SK-N-SH (cell line): ENCODE data around the gene OR10C1. TPM values are rescaled to one million over a fixed set of nuclear protein-coding genes. Genes with fewer than 3 reads are reported as not detected.

Experiments
- CTCF ChIA-PET: fragments of 300-600, 350-600 bp; formaldehyde crosslinking; extraction: SDS; loops from one replicate; lab custom pipeline; 2021; lab: Yijun Ruan, JAX
- POLR2A ChIA-PET: fragments of 350-600 bp; sonication (Branson Sonifier 250); formaldehyde crosslinking; extraction: SDS; loops from one replicate; lab custom pipeline; 2020; ENCODE audit warnings: antibody characterized with exemption, inconsistent platforms; lab: Yijun Ruan, JAX
- DNase-seq: peaks from one replicate; pipeline ENCODE4 v3.0.0; 2012
- H2AFZ ChIP-seq: fragments of 200-600 bp; sonication (generic); 2 replicates; pipeline ENCODE4 v1.8.1; 2016; ENCODE audit warnings: antibody characterized with exemption, mild to moderate bottlenecking, low read depth
- H3F3A ChIP-seq: fragments of 200-600 bp; sonication (generic); replicated peaks from 2 replicates; pipeline ENCODE3; 2016; ENCODE audit warnings: antibody characterized with exemption, mild to moderate bottlenecking; ENCODE audit not compliant: insufficient read depth
- H3K27ac ChIP-seq, 2 experiments: fragments of 200-500 bp in 1 of 2; fragments of 200-600 bp in 1 of 2; sonication (Bioruptor generic) in 1 of 2; sonication (generic), shearing (Covaris generic) in 1 of 2; 2 replicates each; pipeline versions ENCODE4 v1.5.1 to v1.6.1; 2014 to 2016; ENCODE audit warnings: low read depth in 2 of 2, inconsistent platforms in 1 of 2, low read length in 1 of 2, mild to moderate bottlenecking in 1 of 2, mixed read lengths in 1 of 2
- H3K27me3 ChIP-seq: fragments of 200-600 bp; sonication (generic), shearing (Covaris generic); 2 replicates; pipeline ENCODE4 v1.6.1; 2016; ENCODE audit warnings: mixed run types; ENCODE audit not compliant: insufficient read depth
- H3K36me3 ChIP-seq, 2 experiments: fragments of 200-500 bp in 1 of 2; fragments of 200-600 bp in 1 of 2; sonication (Bioruptor generic) in 1 of 2; sonication (generic) in 1 of 2; replicated peaks in 1 of 2; 2 replicates each; pipeline versions ENCODE3 to v1.5.1; 2014 to 2016; ENCODE audit warnings: low read length in 1 of 2, mild to moderate bottlenecking in 1 of 2; ENCODE audit not compliant: insufficient read depth in 2 of 2, control insufficient read depth in 1 of 2
- H3K4me1 ChIP-seq, 2 experiments: fragments of 200-500 bp in 1 of 2; fragments of 200-600 bp in 1 of 2; sonication (Bioruptor generic) in 1 of 2; sonication (generic), shearing (Covaris generic) in 1 of 2; 2 replicates each; pipeline versions ENCODE4 v1.5.1 to v1.6.1; 2014 to 2016; ENCODE audit warnings: low read depth in 1 of 2, low read length in 1 of 2, mixed run types in 1 of 2; ENCODE audit not compliant: insufficient read depth in 2 of 2, control insufficient read depth in 1 of 2
- H3K4me2 ChIP-seq: fragments of 200-600 bp; sonication (generic), shearing (Covaris generic); 2 replicates; pipeline ENCODE4 v1.6.1; 2017; ENCODE audit warnings: mixed run types
- H3K4me3 ChIP-seq, 2 experiments: fragments of 200-500 bp in 1 of 2; fragments of 200-600 bp in 1 of 2; sonication (Bioruptor generic) in 1 of 2; sonication (generic), shearing (Covaris generic) in 1 of 2; 2 replicates each; pipeline versions ENCODE4 v1.5.1 to v1.8.1; 2014 to 2016; ENCODE audit warnings: low read depth in 2 of 2, inconsistent platforms in 1 of 2, low read length in 1 of 2, mild to moderate bottlenecking in 1 of 2, mixed read lengths in 1 of 2, moderate library complexity in 1 of 2
- H3K79me2 ChIP-seq: fragments of 200-600 bp; sonication (generic); 2 replicates; pipeline ENCODE4 v1.8.1; 2017; ENCODE audit warnings: mild to moderate bottlenecking; ENCODE audit not compliant: insufficient read depth
- H3K9ac ChIP-seq: fragments of 200-600 bp; sonication (generic); 2 replicates; pipeline ENCODE4 v1.6.1; 2017; ENCODE audit warnings: mixed run types
- H3K9me2 ChIP-seq: fragments of 200-600 bp; sonication (generic); 2 replicates; pipeline ENCODE4 v1.6.1; 2017; ENCODE audit warnings: mixed run types
- H3K9me3 ChIP-seq: fragments of 200-600 bp; sonication (generic); 2 replicates; pipeline ENCODE4 v1.6.1; 2017; ENCODE audit warnings: mixed run types, mild to moderate bottlenecking, moderate library complexity
- H4K20me1 ChIP-seq: fragments of 200-600 bp; sonication (generic); 2 replicates; pipeline ENCODE4 v1.6.1; 2017; ENCODE audit warnings: mild to moderate bottlenecking, mixed run types; ENCODE audit not compliant: insufficient read depth
- ELF1 ChIP-seq: IDR thresholded peaks from 2 replicates; pipeline ENCODE4 v1.4.0; 2012
- EP300 ChIP-seq, 2 experiments: IDR thresholded peaks; 2 replicates each; pipeline versions ENCODE4 v1.4.0 to v1.6.1; 2012; ENCODE audit warnings: borderline replicate concordance in 1 of 2, low read depth in 1 of 2, low read length in 1 of 2
- FOXJ3 ChIP-seq: sonication (generic); formaldehyde crosslinking; IDR thresholded peaks from 2 replicates; pipeline ENCODE4 v1.5.1; 2020; ENCODE audit warnings: mild to moderate bottlenecking, missing genetic modification reagents
- GABPA ChIP-seq: IDR thresholded peaks from 2 replicates; pipeline ENCODE4 v1.4.0; 2012; ENCODE audit warnings: low read depth, mild to moderate bottlenecking
- JUND ChIP-seq: IDR thresholded peaks from 2 replicates; pipeline ENCODE4 v1.4.0; 2012
- MEF2A ChIP-seq: IDR thresholded peaks from 2 replicates; pipeline ENCODE4 v1.4.0; 2012; ENCODE audit warnings: low read depth, borderline replicate concordance
- NFIC ChIP-seq: IDR thresholded peaks from 2 replicates; pipeline ENCODE4 v1.4.0; 2012; ENCODE audit warnings: borderline replicate concordance
- POLR2AphosphoS5 ChIP-seq: IDR thresholded peaks from 2 replicates; pipeline ENCODE4 v1.6.1; 2012; ENCODE audit warnings: low read depth, low read length
- RCOR1 ChIP-seq: fragments of 150-350 bp; IDR thresholded peaks from 2 replicates; pipeline ENCODE4 v1.6.1; 2017; ENCODE audit warnings: antibody characterized with exemption, low read length
- RXRA ChIP-seq: IDR thresholded peaks from 2 replicates; pipeline ENCODE4 v1.4.0; 2012; ENCODE audit warnings: low read depth, mild to moderate bottlenecking, borderline replicate concordance
- SMC3 ChIP-seq: IDR thresholded peaks from 2 replicates; pipeline ENCODE4 v1.6.1; 2012; ENCODE audit warnings: low read depth, low read length, improper control_type of control experiment
- YY1 ChIP-seq: IDR thresholded peaks from 2 replicates; pipeline ENCODE4 v1.4.0; 2012; ENCODE audit warnings: low read depth, mild to moderate bottlenecking
- WGBS: methylation state at CpG from one replicate; pipeline ENCODE4 v1.1.6; 2017; ENCODE audit warnings: low lambda C conversion rate; 5-methylcytosine and 5-hydroxymethylcytosine counted together
- polyA plus RNA-seq, 3 experiments: library from polyadenylated mRNA; depleted of rRNA; stranded (reverse); fragments of >200 nt; gene quantifications; 2 replicates each; pipeline ENCODE4 v1.2.3, GENCODE V29; 2012
- TF ChIP-seq, protein P1 (sequence below): IDR thresholded peaks from 2 replicates; pipeline ENCODE4 v1.4.0; 2012; ENCODE audit warnings: low read depth
- TF ChIP-seq, protein P2 (sequence below): fragments of 150-350 bp; IDR thresholded peaks from 2 replicates; pipeline ENCODE4 v1.6.1; 2016; ENCODE audit warnings: mild to moderate bottlenecking, low read depth, low read length
- TF ChIP-seq, protein P3 (sequence below): IDR thresholded peaks from 2 replicates; pipeline ENCODE4; 2012
- TF ChIP-seq, protein P4 (sequence below): IDR thresholded peaks from 2 replicates; pipeline ENCODE4 v1.4.0; 2012; ENCODE audit warnings: low read depth, borderline replicate concordance

Gene OR10C1
- polyA plus RNA-seq, 1 of the 3 experiments (the other 2 are of a cell fraction): not detected

DNA sequence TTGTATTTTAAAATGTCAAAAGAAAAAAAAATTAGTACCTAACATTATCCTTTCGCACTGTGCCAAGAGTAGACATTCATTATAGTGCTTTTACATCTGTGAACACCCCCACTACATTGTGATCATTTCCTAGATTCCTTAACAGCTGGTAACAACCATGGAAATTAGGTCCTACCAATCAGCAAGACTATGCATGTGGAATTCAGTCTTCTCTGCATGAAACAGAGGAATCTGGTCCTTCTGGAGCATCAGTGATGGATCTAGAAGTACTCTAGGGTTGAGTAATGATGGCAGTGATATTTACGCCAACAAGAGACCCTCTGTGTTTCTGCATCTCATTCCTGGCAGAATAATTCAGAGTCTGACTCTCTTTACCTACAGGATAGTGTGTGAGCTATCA, 14.9 kb upstream of the OR10C1 start:
- Histone ChIP-seq H3K9me2 (no peaks in the 10 kb centered on the region), H3K27me3 (peaks cover 28% of the 10 kb centered on the region), H3K9me3 (no peaks in the 10 kb centered on the region), H2AFZ (no peak overlapping the region), H3K27ac (no peak overlapping the region)
- WGBS: 7% methylated on average over 2 of the region's 2 CpGs
- CTCF ChIA-PET: no interaction called here
- TF ChIP-seq SMC3: no peak
- TF ChIP-seq, protein P1, sequence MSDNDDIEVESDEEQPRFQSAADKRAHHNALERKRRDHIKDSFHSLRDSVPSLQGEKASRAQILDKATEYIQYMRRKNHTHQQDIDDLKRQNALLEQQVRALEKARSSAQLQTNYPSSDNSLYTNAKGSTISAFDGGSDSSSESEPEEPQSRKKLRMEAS: no peak
- TF ChIP-seq, all 33 proteins: peak for 0
- H3K9ac ChIP-seq: no peak overlapping the region
- no peaks in the 10 kb centered on the region for H3K4me1 ChIP-seq
- no peak overlapping the region for H3K4me2 ChIP-seq
- no peaks in the 10 kb centered on the region for H4K20me1 ChIP-seq
- POLR2A ChIA-PET: no interaction called here
- no peak overlapping the region for H3K4me3 ChIP-seq
- no peaks in the 10 kb centered on the region for H3K79me2 ChIP-seq
- no peak for DNase-seq
- H3K36me3 ChIP-seq: no peaks in the 10 kb centered on the region
- no peaks in the 10 kb centered on the region for H3F3A ChIP-seq

DNA sequence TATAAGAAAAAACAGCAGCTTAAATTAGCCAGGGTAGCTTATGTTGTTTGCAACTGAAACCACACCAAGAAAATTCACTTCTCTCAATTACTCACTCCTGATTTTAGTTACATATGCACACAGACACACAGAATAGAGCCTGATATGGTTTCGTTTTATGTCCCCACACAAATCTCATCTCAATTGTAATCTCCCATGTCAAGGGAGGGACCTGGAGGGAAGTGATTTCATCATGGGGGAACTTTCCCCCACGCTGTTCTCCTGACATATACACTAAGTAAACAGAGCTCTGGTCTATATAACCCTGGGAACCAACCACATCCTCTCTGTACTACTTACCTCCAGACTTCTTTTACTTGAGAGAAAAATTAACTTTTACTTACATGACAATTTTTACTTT, 14.5 kb upstream of the OR10C1 start:
- ChIA-PET CTCF (no interaction called here), POLR2A (no interaction called here)
- no peak overlapping the region for H3K4me3 ChIP-seq
- no peaks in the 10 kb centered on the region for H3K36me3 ChIP-seq
- DNase-seq: no peak
- no peaks in the 10 kb centered on the region for H4K20me1 ChIP-seq
- no peaks in the 10 kb centered on the region for H3K9me2 ChIP-seq
- no peak overlapping the region for H3K27ac ChIP-seq
- no peak overlapping the region for H2AFZ ChIP-seq
- no peak overlapping the region for H3K9ac ChIP-seq
- H3K4me2 ChIP-seq: no peak overlapping the region
- no peaks in the 10 kb centered on the region for H3K79me2 ChIP-seq
- H3K9me3 ChIP-seq: no peaks in the 10 kb centered on the region
- no peaks in the 10 kb centered on the region for H3K4me1 ChIP-seq
- H3K27me3 ChIP-seq: peaks cover 28% of the 10 kb centered on the region
- TF ChIP-seq RXRA (no peak), MEF2A (no peak), ELF1 (no peak), NFIC (no peak), EP300 (IDR thresholded peaks at IDR 0.05; ENCODE audit: borderline replicate concordance in 1 of 2, low read depth in 1 of 2, low read length in 1 of 2) (no peak), YY1 (no peak), SMC3 (no peak), FOXJ3 (CRISPR knock-in tag) (no peak), RCOR1 (no peak), GABPA (no peak), JUND (no peak), POLR2AphosphoS5 (no peak)
- TF ChIP-seq, protein P2, sequence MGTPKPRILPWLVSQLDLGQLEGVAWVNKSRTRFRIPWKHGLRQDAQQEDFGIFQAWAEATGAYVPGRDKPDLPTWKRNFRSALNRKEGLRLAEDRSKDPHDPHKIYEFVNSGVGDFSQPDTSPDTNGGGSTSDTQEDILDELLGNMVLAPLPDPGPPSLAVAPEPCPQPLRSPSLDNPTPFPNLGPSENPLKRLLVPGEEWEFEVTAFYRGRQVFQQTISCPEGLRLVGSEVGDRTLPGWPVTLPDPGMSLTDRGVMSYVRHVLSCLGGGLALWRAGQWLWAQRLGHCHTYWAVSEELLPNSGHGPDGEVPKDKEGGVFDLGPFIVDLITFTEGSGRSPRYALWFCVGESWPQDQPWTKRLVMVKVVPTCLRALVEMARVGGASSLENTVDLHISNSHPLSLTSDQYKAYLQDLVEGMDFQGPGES: no peak
- TF ChIP-seq, protein P3, sequence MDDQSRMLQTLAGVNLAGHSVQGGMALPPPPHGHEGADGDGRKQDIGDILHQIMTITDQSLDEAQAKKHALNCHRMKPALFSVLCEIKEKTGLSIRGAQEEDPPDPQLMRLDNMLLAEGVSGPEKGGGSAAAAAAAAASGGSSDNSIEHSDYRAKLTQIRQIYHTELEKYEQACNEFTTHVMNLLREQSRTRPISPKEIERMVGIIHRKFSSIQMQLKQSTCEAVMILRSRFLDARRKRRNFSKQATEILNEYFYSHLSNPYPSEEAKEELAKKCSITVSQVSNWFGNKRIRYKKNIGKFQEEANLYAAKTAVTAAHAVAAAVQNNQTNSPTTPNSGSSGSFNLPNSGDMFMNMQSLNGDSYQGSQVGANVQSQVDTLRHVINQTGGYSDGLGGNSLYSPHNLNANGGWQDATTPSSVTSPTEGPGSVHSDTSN: no peak
- TF ChIP-seq, protein P4, sequence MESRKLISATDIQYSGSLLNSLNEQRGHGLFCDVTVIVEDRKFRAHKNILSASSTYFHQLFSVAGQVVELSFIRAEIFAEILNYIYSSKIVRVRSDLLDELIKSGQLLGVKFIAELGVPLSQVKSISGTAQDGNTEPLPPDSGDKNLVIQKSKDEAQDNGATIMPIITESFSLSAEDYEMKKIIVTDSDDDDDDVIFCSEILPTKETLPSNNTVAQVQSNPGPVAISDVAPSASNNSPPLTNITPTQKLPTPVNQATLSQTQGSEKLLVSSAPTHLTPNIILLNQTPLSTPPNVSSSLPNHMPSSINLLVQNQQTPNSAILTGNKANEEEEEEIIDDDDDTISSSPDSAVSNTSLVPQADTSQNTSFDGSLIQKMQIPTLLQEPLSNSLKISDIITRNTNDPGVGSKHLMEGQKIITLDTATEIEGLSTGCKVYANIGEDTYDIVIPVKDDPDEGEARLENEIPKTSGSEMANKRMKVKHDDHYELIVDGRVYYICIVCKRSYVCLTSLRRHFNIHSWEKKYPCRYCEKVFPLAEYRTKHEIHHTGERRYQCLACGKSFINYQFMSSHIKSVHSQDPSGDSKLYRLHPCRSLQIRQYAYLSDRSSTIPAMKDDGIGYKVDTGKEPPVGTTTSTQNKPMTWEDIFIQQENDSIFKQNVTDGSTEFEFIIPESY: no peak
- 0% methylated on average over 2 of the region's 2 CpGs for WGBS
- H3F3A ChIP-seq: no peaks in the 10 kb centered on the region
